GM10266 (cell line): Measurements from ENCODE around the gene MEIS2.

ENCODE experiments used
- DNase-seq: peaks from one replicate; pipeline ENCODE4 v3.0.0; 2012; ENCODE audit errors: extremely low spot score
- CTCF ChIP-seq: IDR thresholded peaks from 2 replicates; pipeline ENCODE4 v1.5.1; 2012; ENCODE audit warnings: mild to moderate bottlenecking, low read depth; ENCODE audit not compliant: control insufficient read depth, insufficient read depth; ENCODE audit errors: missing control alignments

Gene MEIS2

GRCh38 chr15:36867436-36867835, 232.9 kb downstream of the MEIS2 start:
- TF ChIP-seq CTCF, result no peak
- no peak for DNase-seq

- no peak for TF ChIP-seq CTCF
- DNase-seq, result no peak
Measured at GRCh38 chr15:36866896-36867295, 233.5 kb downstream of the MEIS2 start.

- DNase-seq, result no peak
- no peak for TF ChIP-seq CTCF
Measured at GRCh38 chr15:36863570-36863969, 236.8 kb downstream of the MEIS2 start.

- DNase-seq, result no peak
- TF ChIP-seq CTCF, result no peak
Measured at GRCh38 chr15:36860792-36861191, 239.6 kb downstream of the MEIS2 start.

- no peak for TF ChIP-seq CTCF
Measured at GRCh38 chr15:36858423-36858822, 241.9 kb downstream of the MEIS2 start.

GRCh38 chr15:36856339-36856973, 243.9 kb downstream of the MEIS2 start:
- no peak for DNase-seq

More at GRCh38 chr15:36858423-36858822, 241.9 kb downstream of the MEIS2 start:
- no peak for DNase-seq

GRCh38 chr15:36850864-36851263, 249.5 kb downstream of the MEIS2 start:
- DNase-seq, result no peak
- TF ChIP-seq CTCF, result no peak

More at GRCh38 chr15:36856339-36856973, 243.9 kb downstream of the MEIS2 start:
- TF ChIP-seq CTCF, result no peak
